GM18907 (cell line): Measurements from ENCODE around the gene CSTA.
A peak's percentile ranks its signal among the peaks of the same experiment; 100 is the strongest.

Experiments
- ATAC-seq: cut with Tn5 transposase; IDR thresholded peaks from one replicate; pipeline ENCODE4 v1.9.1; 2021; ENCODE audit warnings: mild to moderate bottlenecking, moderate library complexity; ENCODE audit not compliant: unreplicated experiment

Gene CSTA

DNA sequence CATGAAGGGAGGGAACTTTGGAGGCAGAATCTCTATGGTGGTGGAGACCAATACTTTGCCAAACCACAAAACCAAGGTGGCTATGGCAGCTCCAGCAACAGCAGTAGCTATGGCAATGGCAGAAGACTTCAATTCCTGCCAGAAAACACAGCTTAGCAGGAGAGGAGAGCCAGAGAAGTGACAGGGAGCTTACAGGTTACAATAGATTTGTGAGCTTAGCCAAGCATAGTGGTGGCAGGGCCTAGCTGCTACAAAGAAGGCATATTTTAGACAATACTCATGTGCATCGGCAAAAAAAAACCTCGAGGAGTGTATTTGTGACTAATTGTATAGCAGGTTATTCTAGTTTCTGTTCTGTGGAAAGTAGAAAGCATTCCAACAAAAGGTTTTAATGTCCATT is 6.4 kb upstream of the CSTA start:
- no peak for ATAC-seq

DNA sequence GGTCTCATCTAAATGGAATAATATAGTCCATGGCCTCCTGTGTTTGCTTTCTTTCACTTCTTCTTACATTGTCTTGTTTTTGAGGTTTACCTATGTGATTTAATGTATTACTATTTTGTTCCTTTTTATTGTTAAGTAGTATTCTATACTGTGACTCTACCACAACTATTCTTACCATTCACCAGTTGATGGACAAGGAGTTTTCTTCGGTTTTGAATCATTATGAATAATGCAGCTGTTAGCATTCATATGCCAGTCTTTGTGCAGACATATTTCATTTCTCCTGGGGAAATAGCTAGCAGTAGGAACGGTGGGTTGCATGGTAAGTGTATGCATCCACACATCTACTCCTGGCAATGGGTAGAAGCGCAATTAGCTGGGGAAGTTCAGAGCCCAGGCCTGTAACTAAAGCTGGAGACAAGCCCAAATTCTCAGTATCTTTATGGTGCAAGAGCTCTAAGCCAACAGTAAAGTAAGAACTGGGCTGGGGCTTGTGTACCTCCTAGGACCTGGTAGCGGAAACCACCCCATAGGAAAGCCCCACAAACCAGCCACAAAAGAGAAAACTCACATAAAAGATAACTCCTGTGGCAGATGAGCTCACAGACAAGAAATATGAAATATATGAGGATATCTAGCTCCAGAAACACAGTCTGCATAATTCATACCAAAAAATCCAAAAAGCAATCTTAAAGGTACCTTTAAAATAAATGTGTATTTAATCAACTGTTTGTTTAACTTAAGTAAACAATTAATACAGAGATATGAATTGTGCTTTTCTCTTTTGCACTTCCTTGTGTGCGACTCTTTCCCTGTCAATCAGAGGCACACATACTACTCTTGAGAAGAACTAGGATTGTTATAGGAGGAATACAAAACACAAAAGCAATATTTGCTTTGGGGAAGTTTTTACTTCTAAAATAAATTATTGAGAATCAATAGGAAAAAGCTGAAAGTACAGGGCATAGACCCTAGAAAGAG is 2.7 kb upstream of the CSTA start:
- peak; percentile 79 for ATAC-seq

DNA sequence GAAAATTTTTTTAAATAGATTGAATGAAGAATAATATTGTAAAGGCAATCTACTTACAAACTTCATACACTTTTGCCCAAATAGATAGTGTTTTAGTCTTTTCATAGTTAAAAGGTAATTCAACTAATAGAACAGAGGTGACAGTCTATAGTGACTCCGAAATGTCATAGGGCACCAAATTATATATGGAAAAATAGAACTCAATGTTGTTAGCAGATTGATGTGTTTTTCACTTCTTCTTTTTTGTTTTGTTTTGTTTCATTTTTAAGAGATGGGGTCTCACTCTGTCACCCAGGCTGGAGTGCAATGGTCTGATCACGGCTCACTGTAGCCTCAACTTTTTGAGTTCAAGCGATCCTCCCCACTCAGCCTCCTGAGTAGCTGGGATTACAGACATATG is 721 bp downstream of the CSTA start:
- no peak for ATAC-seq

- ATAC-seq: no peak
Observed at GRCh38 chr3:122331886-122332285, 6.8 kb downstream of the CSTA start.

DNA sequence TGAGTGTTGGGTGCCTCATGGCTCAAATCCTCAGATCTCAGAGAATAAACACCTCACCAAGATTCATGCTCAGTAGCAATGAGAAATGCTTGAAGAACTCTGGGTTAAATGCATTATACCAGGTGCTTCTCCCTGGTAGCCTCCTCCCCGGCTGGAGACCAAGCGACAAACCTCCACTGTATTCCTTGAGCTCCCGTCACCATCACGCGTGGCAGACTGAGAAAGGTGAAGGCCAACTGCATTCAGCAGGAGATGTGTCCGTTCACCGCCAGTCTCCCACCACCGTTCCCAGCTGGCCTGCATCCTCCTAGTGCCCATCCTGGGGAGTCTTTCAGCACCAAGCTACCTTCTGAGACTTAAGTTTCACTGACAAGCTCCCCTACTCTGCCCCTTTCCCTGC is 7.5 kb downstream of the CSTA start:
- ATAC-seq: no peak

GRCh38 chr3:122342803-122343202 is 17.8 kb downstream of the CSTA start:
- no peak for ATAC-seq

DNA sequence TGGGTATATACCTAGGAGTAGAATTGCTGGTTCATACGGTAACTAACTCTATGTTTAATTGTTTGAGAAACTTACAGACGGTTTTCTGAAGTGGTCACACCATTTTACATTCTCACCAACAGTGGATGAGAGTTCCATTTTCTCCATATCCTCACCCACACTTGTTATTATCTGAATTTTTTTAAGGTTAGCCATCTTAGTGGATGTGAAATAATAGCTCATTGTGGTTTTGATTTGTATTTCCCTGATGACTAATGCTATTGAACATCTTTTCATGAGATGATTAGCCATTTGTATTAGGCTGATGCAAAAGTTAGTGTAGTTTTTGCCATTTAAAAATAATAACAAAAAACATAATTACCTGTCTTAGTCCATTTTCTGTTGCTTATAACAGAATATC is 18.6 kb downstream of the CSTA start:
- no peak for ATAC-seq

DNA sequence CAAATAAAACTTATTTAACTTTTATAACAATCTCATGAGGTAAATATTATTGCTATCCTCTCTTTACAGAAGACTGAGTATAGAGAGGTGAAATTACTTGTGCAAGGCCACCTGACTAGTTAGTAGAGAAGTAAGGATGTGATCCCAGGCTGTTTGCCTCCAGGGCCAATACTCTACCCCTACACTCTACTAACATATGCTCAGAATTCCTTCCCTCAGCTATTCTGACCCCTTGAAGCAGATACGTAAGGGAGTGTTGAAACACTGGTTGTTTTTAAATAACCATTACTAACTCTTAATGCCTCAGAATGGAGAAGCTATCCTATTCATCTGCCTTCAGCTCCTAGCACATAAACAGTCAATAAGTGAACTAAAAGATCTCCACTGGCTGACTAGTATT is 24.1 kb downstream of the CSTA start:
- no peak for ATAC-seq

- no peak for ATAC-seq
Observed at GRCh38 chr3:122350814-122351418, 25.9 kb downstream of the CSTA start.

GRCh38 chr3:122351612-122352011 is 26.6 kb downstream of the CSTA start:
- no peak for ATAC-seq

DNA sequence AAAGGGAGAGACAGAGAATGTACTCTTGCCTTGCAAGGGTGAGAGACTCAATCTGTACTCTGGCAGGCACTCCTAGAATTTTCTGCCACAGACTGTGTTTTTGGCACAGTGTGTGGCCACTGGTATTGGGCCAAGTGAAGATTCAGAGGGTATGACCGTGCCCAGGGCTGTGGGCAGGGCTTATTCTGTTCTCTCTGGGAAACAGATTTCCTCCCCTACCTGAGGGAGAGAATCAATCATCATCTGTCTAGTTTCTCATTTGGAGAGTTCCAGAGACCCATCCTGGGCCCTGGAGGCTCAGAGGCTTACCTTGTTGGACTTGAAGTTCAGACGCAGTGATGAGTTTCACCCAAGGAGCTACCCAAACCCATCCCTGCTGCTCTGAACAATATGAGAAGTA is 28.2 kb downstream of the CSTA start:
- ATAC-seq: no peak

DNA sequence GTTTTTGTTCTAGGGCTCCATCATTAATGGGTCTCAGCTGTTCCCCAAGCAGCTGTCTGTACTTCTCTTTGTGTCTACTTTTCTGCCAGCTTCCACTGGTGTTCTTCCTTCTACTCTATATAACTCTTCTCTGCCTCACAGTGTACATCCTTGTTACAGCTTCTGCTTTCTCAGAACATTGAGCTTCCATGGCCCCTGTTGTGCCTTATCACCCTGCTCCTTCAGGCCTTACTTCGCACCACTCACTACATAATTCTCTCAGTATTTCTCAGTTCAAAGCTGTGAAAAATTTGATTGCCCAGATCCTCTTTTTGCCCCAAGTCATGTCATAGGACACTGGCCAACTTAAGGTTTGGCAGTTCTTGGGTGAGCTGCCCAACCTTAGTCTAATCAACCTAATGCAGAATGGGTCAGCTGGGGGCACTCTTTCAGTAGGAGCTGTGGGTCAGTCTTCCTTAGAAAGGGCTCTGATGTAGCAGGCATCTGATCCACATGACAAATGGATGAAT is 28.9 kb downstream of the CSTA start:
- ATAC-seq: no peak

- ATAC-seq: no peak
Observed at GRCh38 chr3:122355612-122356011, 30.6 kb downstream of the CSTA start.

DNA sequence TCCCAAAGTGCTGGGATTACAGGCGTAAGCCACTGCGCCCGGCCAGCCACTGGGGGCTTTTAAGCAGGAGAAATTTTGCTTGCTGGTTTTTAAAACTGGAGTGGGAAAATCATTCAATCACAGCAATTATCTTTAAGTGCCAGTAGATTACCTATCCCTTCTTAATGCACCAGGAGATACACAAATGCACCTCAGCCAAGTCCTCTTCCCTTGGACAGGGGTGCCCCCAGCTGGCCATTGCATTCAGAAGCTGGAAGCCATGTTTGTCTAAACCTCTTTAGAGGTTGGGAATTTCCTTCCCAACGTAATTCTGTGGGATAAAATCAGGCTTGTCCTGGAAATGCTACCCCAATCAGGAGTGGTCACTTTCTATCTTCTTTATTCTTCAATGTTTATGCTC is 31.4 kb downstream of the CSTA start:
- no peak for ATAC-seq

- ATAC-seq: no peak
Observed at GRCh38 chr3:122357828-122358702, 33.0 kb downstream of the CSTA start.

- no peak for ATAC-seq
Observed at GRCh38 chr3:122358703-122359032, 33.6 kb downstream of the CSTA start.

- ATAC-seq: no peak
Observed at GRCh38 chr3:122362026-122362425, 37.0 kb downstream of the CSTA start.

- ATAC-seq: no peak
Observed at GRCh38 chr3:122364490-122364889, 39.4 kb downstream of the CSTA start.

- peak; percentile 57 for ATAC-seq
Observed at GRCh38 chr3:122365073-122365472, 40.0 kb downstream of the CSTA start.

- peak; percentile 55 for ATAC-seq
Observed at GRCh38 chr3:122365582-122366378, 40.7 kb downstream of the CSTA start.

DNA sequence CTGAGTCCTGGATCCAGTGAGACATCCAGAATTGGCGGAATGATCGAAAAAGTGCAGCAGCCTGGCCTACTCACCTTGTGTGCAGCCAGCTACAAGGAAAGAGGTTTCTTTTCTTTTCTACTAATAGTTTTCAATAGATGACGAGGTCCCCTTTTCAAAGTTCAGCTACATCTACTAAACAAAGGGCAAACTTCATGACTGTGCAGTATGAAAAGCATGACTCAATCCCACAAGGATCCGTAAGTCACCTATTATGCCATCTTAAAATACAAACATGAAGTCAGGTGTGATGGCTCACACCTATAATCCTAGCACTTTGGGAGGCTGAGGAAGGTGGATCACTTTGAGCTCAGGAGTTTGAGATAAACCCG is 41.3 kb downstream of the CSTA start:
- no peak for ATAC-seq
